Measurements from ENCODE around the gene TMEM129. TPM values are rescaled to one million over a fixed set of nuclear protein-coding genes. Genes with fewer than 3 reads are reported as not detected.

TMEM129 gene
- total and polyA plus RNA-seq, 10 of the 15 experiments (the other 5 are each of a cell fraction or from before 2014, with no cell fraction given) = 0.19 to 24.9 (median 13.2) TPM

GRCh38 chr4:1764670-1765069 is 43.5 kb upstream of the TMEM129 start:
- Histone ChIP-seq H3K27me3 (replicated peaks in 1 of 2; ENCODE audit: control insufficient read depth in 2 of 2, insufficient read depth in 2 of 2, low read length in 1 of 2) (peaks cover 2 to 3% of the 10 kb centered on the region in 2 experiments; a peak in 1 of 4 replicates), H2AFZ (ENCODE audit: control insufficient read depth, low read depth, low read length) (no peak overlapping the region), H3K4me1 (ENCODE audit: control insufficient read depth, insufficient read depth, low read length) (no peaks in the 10 kb centered on the region), H3K79me2 (ENCODE audit: control insufficient read depth, insufficient read depth, low read length) (no peaks in the 10 kb centered on the region), H4K20me1 (ENCODE audit: control insufficient read depth, insufficient read depth) (no peaks in the 10 kb centered on the region), H3K4me3 (no peak overlapping the region), H3K27ac (ENCODE audit: control insufficient read depth, insufficient read depth) (no peak overlapping the region), H3K4me2 (ENCODE audit: control insufficient read depth, insufficient read depth) (no peak overlapping the region), H3K36me3 (ENCODE audit: control insufficient read depth in 2 of 2, insufficient read depth in 2 of 2, low read length in 1 of 2) (no peaks in the 10 kb centered on the region), H3K9ac (ENCODE audit: control insufficient read depth, insufficient read depth, low read length) (no peak overlapping the region), H3K9me3 (replicated peaks; ENCODE audit: control insufficient read depth, insufficient read depth, low read length) (no peaks in the 10 kb centered on the region)
- no TSS peak for BruUV-seq (replicated peaks)
- CTCF ChIA-PET = no interaction called here
- in situ Hi-C loops (cut with MboI) = no loop called here
- no peak for ATAC-seq
- FAIRE-seq = no peak
- POLR2A ChIA-PET = no interaction called here
- TF ChIP-seq MYB (IDR thresholded peaks at IDR 0.05; ENCODE audit: borderline replicate concordance, low read depth, low read length) (no peak), CHD4 (IDR thresholded peaks at IDR 0.05) (no peak), ZNF384 (IDR thresholded peaks at IDR 0.05; ENCODE audit: borderline replicate concordance, low read depth, low read length) (no peak), SMARCA5 (IDR thresholded peaks at IDR 0.05) (no peak), MTA2 (IDR thresholded peaks at IDR 0.05; ENCODE audit: low read depth) (no peak), ASH2L (IDR thresholded peaks at IDR 0.05; ENCODE audit: borderline replicate concordance, low read depth) (no peak), CEBPB (IDR thresholded peaks at IDR 0.05; ENCODE audit: borderline replicate concordance in 1 of 2, low read depth in 2 of 2, low read length in 2 of 2) (no peak), HDAC6 (IDR thresholded peaks at IDR 0.05; ENCODE audit: unreplicated experiment) (no peak), STAT3 (IDR thresholded peaks at IDR 0.05; ENCODE audit: low read depth, low read length) (no peak), KDM1A (IDR thresholded peaks at IDR 0.05; ENCODE audit: borderline replicate concordance) (no peak), HCFC1 (IDR thresholded peaks at IDR 0.05; ENCODE audit: low read length) (no peak), STAT1 (conservative IDR thresholded peaks at IDR 0.05) (no peak), TARDBP (IDR thresholded peaks at IDR 0.05; ENCODE audit: borderline replicate concordance) (no peak), SRF (IDR thresholded peaks at IDR 0.05; ENCODE audit: low read depth in 2 of 2, low read length in 2 of 2) (no peak), CUX1 (IDR thresholded peaks at IDR 0.05; ENCODE audit: insufficient replicate concordance, low read depth, low read length) (no peak), SIN3A (IDR thresholded peaks at IDR 0.05; ENCODE audit: low read depth, low read length) (no peak), RFX5 (IDR thresholded peaks at IDR 0.05; ENCODE audit: low read depth, low read length) (no peak)
- SMC1A ChIA-PET (ENCODE audit: uncharacterized antibody, unreplicated experiment) = no interaction called here
- intact Hi-C loops (cut with micrococcal nuclease; ENCODE audit: unreplicated experiment) = no loop called here
- no peak for DNase-seq (ENCODE audit: low read depth, low spot score)
- WGBS (ENCODE audit: insufficient coverage, insufficient replicate concordance, low lambda C conversion rate, missing lambda C conversion rate) = 46% methylated on average over 8 of the region's 9 CpGs
- RAD21 ChIA-PET (ENCODE audit: unreplicated experiment) = no interaction called here

Measured in GM12878 (cell line).